ENCODE results near the gene PDE4B.

DNA sequence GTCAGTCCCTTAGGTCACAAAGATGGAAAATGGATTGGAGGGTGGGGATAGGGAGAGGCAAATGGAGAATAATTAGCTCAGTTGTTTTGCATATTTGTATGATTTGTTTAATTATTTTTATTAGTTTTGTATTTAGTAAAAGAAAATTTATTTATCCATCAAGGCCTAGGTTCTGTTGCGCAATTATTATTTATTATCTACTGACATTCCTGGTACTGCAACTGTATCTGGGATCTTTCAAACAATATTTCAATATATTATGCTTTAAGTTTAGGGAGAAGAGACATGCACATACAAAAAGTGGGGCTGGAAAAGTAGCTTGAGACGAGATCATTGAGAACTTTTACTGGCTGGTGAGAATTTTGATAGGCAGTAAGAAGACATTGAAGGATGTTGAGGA lies 424.9 kb downstream of the PDE4B start:
- no peak for TF ChIP-seq MXI1 (conservative IDR thresholded peaks at IDR 0.05; ENCODE audit: poor library complexity, severe bottlenecking)
- TF ChIP-seq, protein P1, sequence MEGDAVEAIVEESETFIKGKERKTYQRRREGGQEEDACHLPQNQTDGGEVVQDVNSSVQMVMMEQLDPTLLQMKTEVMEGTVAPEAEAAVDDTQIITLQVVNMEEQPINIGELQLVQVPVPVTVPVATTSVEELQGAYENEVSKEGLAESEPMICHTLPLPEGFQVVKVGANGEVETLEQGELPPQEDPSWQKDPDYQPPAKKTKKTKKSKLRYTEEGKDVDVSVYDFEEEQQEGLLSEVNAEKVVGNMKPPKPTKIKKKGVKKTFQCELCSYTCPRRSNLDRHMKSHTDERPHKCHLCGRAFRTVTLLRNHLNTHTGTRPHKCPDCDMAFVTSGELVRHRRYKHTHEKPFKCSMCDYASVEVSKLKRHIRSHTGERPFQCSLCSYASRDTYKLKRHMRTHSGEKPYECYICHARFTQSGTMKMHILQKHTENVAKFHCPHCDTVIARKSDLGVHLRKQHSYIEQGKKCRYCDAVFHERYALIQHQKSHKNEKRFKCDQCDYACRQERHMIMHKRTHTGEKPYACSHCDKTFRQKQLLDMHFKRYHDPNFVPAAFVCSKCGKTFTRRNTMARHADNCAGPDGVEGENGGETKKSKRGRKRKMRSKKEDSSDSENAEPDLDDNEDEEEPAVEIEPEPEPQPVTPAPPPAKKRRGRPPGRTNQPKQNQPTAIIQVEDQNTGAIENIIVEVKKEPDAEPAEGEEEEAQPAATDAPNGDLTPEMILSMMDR (IDR thresholded peaks at IDR 0.05; ENCODE audit: poor library complexity, severe bottlenecking): no peak
- no peak for TF ChIP-seq POLR2AphosphoS5 (IDR thresholded peaks at IDR 0.05)
- TF ChIP-seq, protein P2, sequence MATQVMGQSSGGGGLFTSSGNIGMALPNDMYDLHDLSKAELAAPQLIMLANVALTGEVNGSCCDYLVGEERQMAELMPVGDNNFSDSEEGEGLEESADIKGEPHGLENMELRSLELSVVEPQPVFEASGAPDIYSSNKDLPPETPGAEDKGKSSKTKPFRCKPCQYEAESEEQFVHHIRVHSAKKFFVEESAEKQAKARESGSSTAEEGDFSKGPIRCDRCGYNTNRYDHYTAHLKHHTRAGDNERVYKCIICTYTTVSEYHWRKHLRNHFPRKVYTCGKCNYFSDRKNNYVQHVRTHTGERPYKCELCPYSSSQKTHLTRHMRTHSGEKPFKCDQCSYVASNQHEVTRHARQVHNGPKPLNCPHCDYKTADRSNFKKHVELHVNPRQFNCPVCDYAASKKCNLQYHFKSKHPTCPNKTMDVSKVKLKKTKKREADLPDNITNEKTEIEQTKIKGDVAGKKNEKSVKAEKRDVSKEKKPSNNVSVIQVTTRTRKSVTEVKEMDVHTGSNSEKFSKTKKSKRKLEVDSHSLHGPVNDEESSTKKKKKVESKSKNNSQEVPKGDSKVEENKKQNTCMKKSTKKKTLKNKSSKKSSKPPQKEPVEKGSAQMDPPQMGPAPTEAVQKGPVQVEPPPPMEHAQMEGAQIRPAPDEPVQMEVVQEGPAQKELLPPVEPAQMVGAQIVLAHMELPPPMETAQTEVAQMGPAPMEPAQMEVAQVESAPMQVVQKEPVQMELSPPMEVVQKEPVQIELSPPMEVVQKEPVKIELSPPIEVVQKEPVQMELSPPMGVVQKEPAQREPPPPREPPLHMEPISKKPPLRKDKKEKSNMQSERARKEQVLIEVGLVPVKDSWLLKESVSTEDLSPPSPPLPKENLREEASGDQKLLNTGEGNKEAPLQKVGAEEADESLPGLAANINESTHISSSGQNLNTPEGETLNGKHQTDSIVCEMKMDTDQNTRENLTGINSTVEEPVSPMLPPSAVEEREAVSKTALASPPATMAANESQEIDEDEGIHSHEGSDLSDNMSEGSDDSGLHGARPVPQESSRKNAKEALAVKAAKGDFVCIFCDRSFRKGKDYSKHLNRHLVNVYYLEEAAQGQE (IDR thresholded peaks at IDR 0.05; ENCODE audit: borderline replicate concordance): no peak
- TF ChIP-seq SMC3 (conservative IDR thresholded peaks at IDR 0.05; ENCODE audit: poor library complexity): no peak
- TF ChIP-seq EZH2 (IDR thresholded peaks at IDR 0.05; ENCODE audit: borderline replicate concordance, insufficient read depth, low read length, poor library complexity, severe bottlenecking): no peak

Measured in neural cell (in vitro differentiated cells).